HG02852 (cell line): ENCODE measurements around the gene IGFBP2.
"Not testable (repeated sequence)": the region's sequence is repeated elsewhere in the genome, so short reads cannot be mapped to it uniquely, and the experiment has no call there.

ENCODE experiments used
- ATAC-seq: cut with Tn5 transposase; IDR thresholded peaks from one replicate; pipeline ENCODE4 v1.9.1; 2021; ENCODE audit warnings: mild to moderate bottlenecking, moderate library complexity; ENCODE audit not compliant: unreplicated experiment

Gene IGFBP2

GRCh38 chr2:216632952-216633615 lies at the start of gene IGFBP2:
IGFBP2 (plus strand) TSS chr2:216633420; CDS start chr2:216633524, 104 bp downstream.
- ATAC-seq = no peak

GRCh38 chr2:216583606-216584005 lies 49.6 kb upstream of the IGFBP2 start:
- ATAC-seq = no peak

- no peak for ATAC-seq
Observed at GRCh38 chr2:216584112-216584511, 49.1 kb upstream of the IGFBP2 start.

GRCh38 chr2:216585441-216585840 lies 47.8 kb upstream of the IGFBP2 start:
- ATAC-seq = no peak

GRCh38 chr2:216588861-216589710 lies 44.1 kb upstream of the IGFBP2 start:
- ATAC-seq = no peak

- no peak for ATAC-seq
Observed at GRCh38 chr2:216589791-216590190, 43.4 kb upstream of the IGFBP2 start.

GRCh38 chr2:216590780-216591179 lies 42.4 kb upstream of the IGFBP2 start:
- no peak for ATAC-seq

GRCh38 chr2:216591480-216591879 lies 41.7 kb upstream of the IGFBP2 start:
- ATAC-seq = no peak

GRCh38 chr2:216594081-216594480 lies 39.1 kb upstream of the IGFBP2 start:
- no peak for ATAC-seq

- ATAC-seq = no peak
Observed at GRCh38 chr2:216596236-216596979, 36.8 kb upstream of the IGFBP2 start.

- no peak for ATAC-seq
Observed at GRCh38 chr2:216596980-216597509, 36.2 kb upstream of the IGFBP2 start.

- ATAC-seq = not testable (repeated sequence)
Observed at GRCh38 chr2:216597825-216598224, 35.4 kb upstream of the IGFBP2 start.

- no peak for ATAC-seq
Observed at GRCh38 chr2:216601632-216602409, 31.4 kb upstream of the IGFBP2 start.

GRCh38 chr2:216603010-216603883 lies 30.0 kb upstream of the IGFBP2 start:
- ATAC-seq = no peak

GRCh38 chr2:216603884-216604245 lies 29.4 kb upstream of the IGFBP2 start:
- ATAC-seq = no peak

- no peak for ATAC-seq
Observed at GRCh38 chr2:216604458-216604857, 28.8 kb upstream of the IGFBP2 start.

GRCh38 chr2:216606551-216607276 lies 26.5 kb upstream of the IGFBP2 start:
- ATAC-seq = peak; percentile 81

- peak; percentile 7 for ATAC-seq
Observed at GRCh38 chr2:216607277-216607560, 26.0 kb upstream of the IGFBP2 start.

- no peak for ATAC-seq
Observed at GRCh38 chr2:216608525-216608924, 24.7 kb upstream of the IGFBP2 start.
